Nephron (organoid): ENCODE results near the gene HRH1.
A peak's percentile ranks its signal among the peaks of the same experiment; 100 is the strongest.

Experiments used
- H3K27ac Mint-ChIP-seq, 3 experiments: 2 replicates each; pipeline ENCODE4 v1.8.0; 2020; ENCODE audit warnings: mixed read lengths in 3 of 3, mild to moderate bottlenecking in 2 of 3, moderate library complexity in 1 of 3
- H3K27me3 Mint-ChIP-seq: 2 replicates; pipeline ENCODE4 v1.8.0; 2021; ENCODE audit warnings: low read depth, mild to moderate bottlenecking, moderate library complexity, mixed read lengths
- H3K36me3 Mint-ChIP-seq: 2 replicates; pipeline ENCODE4 v1.8.0; 2020; ENCODE audit warnings: low read depth, mixed read lengths
- H3K4me1 Mint-ChIP-seq: 2 replicates; pipeline ENCODE4 v1.8.0; 2020; ENCODE audit warnings: mixed read lengths
- H3K4me3 Mint-ChIP-seq, 3 experiments: 2 replicates each; pipeline ENCODE4 v1.8.0; 2020; ENCODE audit warnings: mild to moderate bottlenecking in 3 of 3, mixed read lengths in 3 of 3, moderate library complexity in 2 of 3
- H3K9me3 Mint-ChIP-seq: 2 replicates; pipeline ENCODE4 v1.8.0; 2020; ENCODE audit warnings: mixed read lengths
- CTCF ChIP-seq, 3 experiments: fragments of 200-600 bp; sonication (generic); IDR thresholded peaks; one replicate each; pipeline ENCODE4 v1.5.0; 2021; ENCODE audit warnings: antibody characterized with exemption in 3 of 3; ENCODE audit not compliant: unreplicated experiment in 3 of 3

The HRH1 gene

DNA sequence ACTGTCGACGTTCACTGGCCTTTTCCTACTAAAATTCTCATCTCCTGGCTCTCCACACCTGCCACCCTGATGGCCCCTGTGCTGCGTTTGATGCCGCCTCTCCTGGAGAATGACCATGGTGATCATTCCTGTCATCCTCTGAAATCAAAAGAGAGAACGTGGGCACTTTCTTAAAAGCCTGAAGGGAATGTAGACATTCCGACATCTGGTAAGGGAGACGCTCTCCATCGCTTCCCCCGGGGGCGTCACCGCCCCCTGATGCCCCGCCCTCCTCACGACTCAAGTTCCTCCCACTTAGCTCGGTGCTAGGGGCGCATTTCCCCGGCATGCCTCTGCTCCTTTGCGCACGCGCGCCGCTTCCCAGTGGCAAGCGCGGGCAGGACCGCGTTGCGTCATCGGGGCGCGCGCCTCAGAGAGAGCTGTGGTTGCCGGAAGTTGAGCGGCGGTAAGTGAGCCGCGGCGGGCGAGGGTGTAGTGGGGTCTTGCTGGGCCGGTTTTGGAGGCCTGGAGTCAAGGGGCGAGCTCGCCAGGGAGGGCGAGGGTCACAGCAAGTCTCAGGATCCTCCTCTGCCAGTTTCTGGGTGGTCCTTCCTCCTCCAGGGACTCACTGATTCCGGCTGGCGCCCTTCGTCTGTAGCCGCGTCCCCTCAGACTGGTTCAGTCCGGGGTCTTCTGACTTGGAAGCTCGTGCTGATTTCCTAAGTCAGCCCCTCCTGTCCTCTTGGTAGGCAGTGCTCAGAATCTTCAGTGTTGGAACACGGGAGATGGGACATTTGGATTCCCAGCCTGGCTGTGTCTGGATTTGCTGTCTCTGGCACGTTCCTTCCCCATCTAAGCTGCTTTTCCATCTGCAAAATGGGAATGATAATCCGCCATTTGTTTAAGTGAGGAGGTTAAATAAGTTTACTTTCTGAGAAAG is 118.0 kb downstream of the HRH1 start, which contains the start of gene ATG7:
Gene ATG7 (plus strand): TSS at position 412 of the 919 bp plus-strand sequence. CDS start 26,299 bp downstream, outside the sequence.
- Mint-ChIP-seq H3K27me3 (peaks cover 15% of the 10 kb centered on the region), H3K36me3 (peaks cover 12% of the 10 kb centered on the region), H3K9me3 (no peaks in the 10 kb centered on the region), H3K4me1 (peaks cover 18% of the 10 kb centered on the region), H3K4me3 (peak within 1 kb of the TSS; percentile 92 to 98 (median 96)), H3K27ac (peak within 1 kb of the TSS; percentile 94 to 96 (median 95))
- no peak for TF ChIP-seq CTCF (IDR thresholded peaks at IDR 0.05; ENCODE audit: unreplicated experiment in 3 of 3)

GRCh38 chr3:11272906-11273574 is 118.7 kb downstream of the HRH1 start:
- Mint-ChIP-seq H3K36me3 (peaks cover 15% of the 10 kb centered on the region), H3K9me3 (no peaks in the 10 kb centered on the region), H3K27me3 (peaks cover 8% of the 10 kb centered on the region), H3K27ac (peak overlapping the region; percentile 94 to 96 (median 95)), H3K4me1 (peaks cover 18% of the 10 kb centered on the region), H3K4me3 (peak overlapping the region; percentile 92 to 98 (median 96))
- no peak for TF ChIP-seq CTCF (IDR thresholded peaks at IDR 0.05; ENCODE audit: unreplicated experiment in 3 of 3)

GRCh38 chr3:11273891-11274291 is 119.6 kb downstream of the HRH1 start:
- peaks cover 18% of the 10 kb centered on the region for H3K4me1 Mint-ChIP-seq
- H3K4me3 Mint-ChIP-seq = peak overlapping the region; percentile 92 to 98 (median 96)
- H3K27ac Mint-ChIP-seq = peak overlapping the region in 1 of 3 experiments; percentile 15
- peaks cover 15% of the 10 kb centered on the region for H3K36me3 Mint-ChIP-seq
- no peaks in the 10 kb centered on the region for H3K9me3 Mint-ChIP-seq
- no peak for TF ChIP-seq CTCF (IDR thresholded peaks at IDR 0.05; ENCODE audit: unreplicated experiment in 3 of 3)
- peaks cover 2% of the 10 kb centered on the region for H3K27me3 Mint-ChIP-seq

DNA sequence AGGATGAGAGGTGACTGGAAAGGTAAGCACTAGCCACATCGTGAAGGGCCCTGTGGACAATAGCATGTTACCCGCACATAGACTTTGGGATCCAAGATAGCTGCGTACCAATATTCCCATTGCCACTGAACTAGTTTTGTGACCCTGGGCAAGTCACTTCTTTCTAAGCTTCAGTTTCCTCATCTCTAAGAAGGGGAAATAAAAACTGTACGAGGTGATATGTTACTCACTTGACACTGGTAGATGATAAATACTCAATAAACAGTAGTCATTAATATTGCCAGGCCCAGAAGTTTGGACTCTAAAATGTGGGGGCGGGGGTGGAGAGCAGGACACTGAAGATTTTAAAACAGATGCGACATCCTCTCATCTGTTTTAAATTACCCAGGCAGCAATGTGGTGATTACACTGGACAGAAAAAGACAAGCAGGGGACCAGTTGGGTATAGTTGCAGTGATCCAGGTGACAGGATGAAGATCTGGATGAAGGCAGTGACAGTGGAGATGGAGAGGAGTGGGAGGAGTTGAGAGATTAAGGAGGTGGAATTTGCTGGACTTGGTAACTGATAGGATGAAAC is 120.4 kb downstream of the HRH1 start:
- peak overlapping the region; percentile 39 to 96 (median 92) for H3K4me3 Mint-ChIP-seq
- H3K27me3 Mint-ChIP-seq = no peaks in the 10 kb centered on the region
- TF ChIP-seq CTCF (IDR thresholded peaks at IDR 0.05; ENCODE audit: unreplicated experiment in 3 of 3) = no peak
- no peaks in the 10 kb centered on the region for H3K9me3 Mint-ChIP-seq
- no peak overlapping the region for H3K27ac Mint-ChIP-seq
- H3K4me1 Mint-ChIP-seq = peaks cover 18% of the 10 kb centered on the region
- peaks cover 16% of the 10 kb centered on the region for H3K36me3 Mint-ChIP-seq

DNA sequence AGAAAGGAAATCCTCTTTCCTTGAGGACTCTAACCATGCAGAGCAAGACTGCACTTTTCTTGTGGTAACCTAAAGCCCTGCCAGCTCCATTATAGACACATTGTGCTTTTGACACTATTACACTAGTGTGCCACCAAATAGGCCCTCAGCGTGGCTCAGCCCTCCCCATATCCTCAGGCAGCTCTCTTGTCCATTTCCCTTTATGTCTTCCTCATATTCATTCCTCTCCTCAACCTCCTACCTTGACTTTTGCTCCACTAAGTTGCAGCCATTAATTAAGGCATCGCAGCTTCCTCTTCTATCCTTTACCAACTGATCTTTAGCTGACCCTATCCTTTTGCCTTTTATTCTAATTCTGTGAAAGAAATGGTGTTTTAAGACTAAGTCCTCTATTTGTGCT is 121.6 kb downstream of the HRH1 start:
- Mint-ChIP-seq H3K9me3 (no peaks in the 10 kb centered on the region), H3K4me3 (peak overlapping the region; percentile 12 to 39 (median 37))
- no peak for TF ChIP-seq CTCF (IDR thresholded peaks at IDR 0.05; ENCODE audit: unreplicated experiment in 3 of 3)

More for the DNA sequence above, 121.6 kb downstream of the HRH1 start:
- Mint-ChIP-seq H3K27me3 (no peaks in the 10 kb centered on the region), H3K4me1 (peaks cover 18% of the 10 kb centered on the region), H3K36me3 (peaks cover 19% of the 10 kb centered on the region), H3K27ac (no peak overlapping the region)
